Activated CD4-positive, alpha-beta T cell treated with anti-CD3 and anti-CD28 coated beads, Interleukin-2, Interleukin-4, amounts not matched to agents 100 ng/mL and 50 ng/mL, durations not matched to agents 16 hours and 8 hours (primary cell): ENCODE measurements around the gene GBA3.

Source experiments
- DNase-seq: peaks from one replicate; pipeline ENCODE4 v3.0.0-alpha.2; 2020; ENCODE audit warnings: low spot score

GBA3 gene

DNA sequence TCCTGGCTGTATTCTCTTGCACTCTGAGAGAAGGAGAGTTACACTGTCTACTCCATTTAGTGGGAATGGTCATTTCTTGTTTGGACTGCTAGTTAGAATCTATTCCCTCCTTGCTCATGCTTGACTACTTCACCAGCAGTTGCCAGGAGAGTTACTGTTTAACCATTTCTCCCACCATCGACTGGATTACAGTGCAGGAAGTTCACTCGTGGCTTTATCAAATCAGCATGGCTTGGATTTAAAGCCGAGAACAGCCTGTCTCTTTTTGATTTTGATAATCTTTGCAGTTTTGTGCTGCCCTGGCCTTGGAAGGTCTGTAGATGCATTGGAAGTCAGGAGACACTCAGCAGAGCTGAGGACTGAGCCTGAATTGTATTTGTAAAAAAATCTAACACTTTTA, 3.2 kb downstream of the GBA3 start:
- no peak for DNase-seq

DNA sequence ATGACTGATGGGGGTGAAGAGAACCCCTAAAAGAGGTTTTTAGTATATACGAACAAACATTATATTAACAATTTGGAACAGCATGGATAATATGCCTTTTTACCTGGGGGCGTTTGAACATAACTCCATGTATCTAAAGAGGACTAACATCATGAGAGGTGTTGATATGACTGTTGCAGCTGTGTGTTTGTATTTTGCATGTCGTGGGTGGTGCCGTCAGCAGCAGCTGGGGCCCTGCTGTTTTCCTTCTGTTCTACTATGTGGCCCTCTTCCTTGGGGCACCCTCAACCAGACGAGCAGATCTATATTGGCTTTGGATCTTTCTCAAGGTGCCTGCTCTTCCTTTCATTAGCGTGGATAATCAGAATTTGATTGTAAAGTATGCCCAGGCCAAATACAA, 11.2 kb downstream of the GBA3 start:
- DNase-seq: no peak

GRCh38 chr4:22707390-22707789, 14.7 kb downstream of the GBA3 start:
- peak; percentile 30 for DNase-seq

DNA sequence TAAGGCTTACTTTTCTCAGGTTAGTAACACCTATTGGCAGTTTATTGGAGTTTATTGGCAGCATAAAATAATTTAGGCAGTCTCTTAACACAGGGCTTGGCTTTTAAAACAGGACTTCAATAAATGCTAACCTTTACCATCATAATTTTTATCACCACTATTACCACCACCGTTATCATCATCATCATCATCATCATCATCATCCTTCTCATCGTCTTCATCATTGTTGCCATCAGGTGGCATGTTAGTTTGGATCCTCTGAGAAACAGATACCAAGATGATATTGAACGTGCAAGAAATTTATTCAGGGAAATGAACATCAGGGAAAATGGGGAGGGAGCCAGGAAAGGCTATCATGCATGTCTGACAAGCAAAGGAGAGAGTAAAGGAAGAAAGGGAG, 16.2 kb downstream of the GBA3 start:
- DNase-seq: no peak

GRCh38 chr4:22712105-22712504, 19.4 kb downstream of the GBA3 start:
- no peak for DNase-seq

GRCh38 chr4:22712529-22712928, 19.8 kb downstream of the GBA3 start:
- no peak for DNase-seq

DNA sequence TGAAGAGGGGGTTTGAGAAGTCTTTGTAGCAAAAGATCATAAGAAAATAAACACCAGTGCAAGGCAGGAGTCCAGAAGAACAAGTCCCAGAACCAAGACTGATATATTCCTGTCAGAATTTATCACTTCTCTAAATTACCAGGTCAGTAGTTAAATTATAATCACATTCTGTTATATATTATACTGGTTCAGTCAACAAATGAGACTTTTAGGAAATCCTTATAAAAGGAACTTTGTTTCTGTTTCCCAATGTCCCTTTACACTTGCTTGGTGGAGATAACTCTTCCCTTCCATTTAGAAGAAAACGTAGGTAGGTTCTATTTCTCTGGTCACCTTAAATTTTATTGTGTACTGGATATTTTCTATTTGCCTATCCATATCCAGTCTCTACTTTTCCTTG, 21.1 kb downstream of the GBA3 start:
- DNase-seq: no peak

- DNase-seq: no peak
Observed at GRCh38 chr4:22719218-22719617, 26.5 kb downstream of the GBA3 start.

DNA sequence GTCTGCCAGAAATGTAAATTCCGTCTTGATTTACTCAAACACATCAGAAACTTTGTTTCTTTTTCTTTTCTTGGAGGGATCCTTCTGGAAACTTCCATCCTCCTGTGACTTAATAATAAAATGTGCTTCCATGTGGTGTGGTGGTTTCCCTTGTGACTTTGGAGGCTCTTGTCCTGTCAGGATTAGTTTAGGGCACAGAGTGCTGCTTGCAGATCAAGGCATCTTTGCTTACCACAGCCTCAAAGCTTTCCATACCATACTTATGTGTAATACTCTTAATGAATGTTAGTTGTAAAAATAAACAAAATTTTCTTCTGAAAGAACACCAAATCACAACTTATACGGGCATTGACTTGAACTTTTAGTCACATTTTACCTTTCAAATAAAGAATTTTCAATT, 27.4 kb downstream of the GBA3 start:
- DNase-seq: no peak

- DNase-seq: no peak
Observed at GRCh38 chr4:22721204-22721603, 28.5 kb downstream of the GBA3 start.

DNA sequence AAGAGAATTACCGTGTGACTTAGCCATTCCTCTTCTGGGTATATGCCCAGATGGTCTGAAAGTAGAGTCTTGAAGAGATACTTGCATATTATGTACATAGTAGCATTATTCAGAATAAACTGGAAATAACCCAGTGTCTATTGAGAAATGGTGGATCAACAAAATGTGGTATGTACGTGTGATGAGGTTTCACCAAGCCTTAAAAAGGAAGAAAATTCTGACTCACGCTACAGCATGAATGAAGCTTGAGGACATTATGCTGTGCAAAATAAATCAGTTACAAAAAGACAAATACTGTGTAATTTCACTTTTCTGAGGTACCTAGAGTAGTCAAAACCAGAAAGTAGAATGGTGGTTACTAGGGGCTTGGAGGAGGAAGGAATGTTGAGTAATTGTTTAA, 37.3 kb downstream of the GBA3 start:
- DNase-seq: peak; percentile 15

DNA sequence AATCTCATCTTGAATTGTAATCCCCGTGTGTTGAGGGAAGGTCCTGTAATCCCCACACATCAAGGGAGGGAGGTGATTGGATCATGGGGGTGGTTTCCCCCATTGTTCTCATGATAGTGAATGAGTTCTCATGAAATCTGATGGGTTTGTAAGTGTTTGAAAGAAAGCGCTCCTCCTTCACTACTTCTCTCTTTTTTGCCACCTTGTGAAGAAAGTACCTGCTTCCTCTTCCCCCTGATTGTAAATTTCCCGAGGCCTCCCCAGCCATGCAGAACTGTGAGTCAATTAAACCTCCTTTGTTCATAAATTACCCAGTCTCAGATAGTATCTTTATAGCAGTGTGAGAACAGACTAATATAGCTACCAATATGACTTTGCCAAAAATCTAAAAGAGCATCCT, 41.1 kb downstream of the GBA3 start:
- no peak for DNase-seq

DNA sequence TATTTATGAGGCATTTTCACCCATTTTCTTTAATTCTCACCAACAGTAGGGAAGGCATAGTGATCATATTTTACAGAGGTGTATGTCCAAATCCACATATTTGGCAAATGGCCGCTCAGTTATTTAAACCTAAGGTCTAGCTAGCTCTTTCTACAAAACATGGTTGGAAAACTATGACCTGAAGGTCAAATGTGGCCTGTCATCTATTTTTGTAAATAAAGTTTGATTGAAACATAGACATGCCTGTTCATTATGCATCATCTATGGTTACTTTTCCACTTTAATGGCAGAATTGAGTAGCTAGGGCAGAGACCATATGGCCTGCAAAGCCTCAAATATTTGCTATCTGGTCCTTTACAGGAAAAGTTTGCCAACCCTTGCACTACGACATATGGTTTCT, 44.2 kb downstream of the GBA3 start:
- no peak for DNase-seq

DNA sequence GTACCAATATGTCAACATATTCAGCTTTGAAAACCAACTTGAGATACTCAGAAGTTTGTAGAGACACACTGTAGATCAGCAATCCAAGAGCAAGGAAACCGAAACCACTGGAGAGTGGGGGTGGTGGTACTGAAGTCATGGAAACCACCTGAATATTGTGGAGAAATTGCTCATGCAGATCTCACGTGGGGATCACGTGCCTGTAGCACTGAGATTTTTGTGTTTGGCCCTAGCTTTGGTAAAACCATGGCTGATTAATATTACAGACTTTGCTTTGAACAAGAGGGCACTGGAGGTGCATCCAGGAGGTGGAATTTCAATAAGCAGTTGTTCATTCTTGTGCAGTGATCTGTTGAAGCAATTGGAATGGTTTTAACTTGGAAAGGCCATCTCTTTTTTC, 47.2 kb downstream of the GBA3 start:
- no peak for DNase-seq

- DNase-seq: no peak
Observed at GRCh38 chr4:22741744-22742143, 49.0 kb downstream of the GBA3 start.

DNA sequence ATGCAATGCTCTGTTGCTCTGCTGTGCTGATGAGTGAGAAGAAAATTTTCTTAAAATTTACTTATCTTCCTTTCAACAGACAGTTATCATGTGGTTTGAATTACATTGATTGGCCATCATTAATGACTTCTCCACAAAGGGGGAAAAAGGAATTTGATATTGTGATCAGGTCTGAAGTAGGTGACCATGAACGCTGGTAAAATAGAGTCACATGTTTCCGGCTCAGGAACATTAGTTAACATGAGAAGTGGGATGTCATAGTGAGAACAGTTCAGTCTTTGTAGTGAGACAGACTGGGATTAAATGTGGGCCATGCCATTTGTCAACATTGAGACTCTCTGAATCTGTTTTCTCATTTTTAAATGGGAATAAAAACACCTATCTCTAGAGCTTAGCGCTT, 50.6 kb downstream of the GBA3 start:
- DNase-seq: no peak

DNA sequence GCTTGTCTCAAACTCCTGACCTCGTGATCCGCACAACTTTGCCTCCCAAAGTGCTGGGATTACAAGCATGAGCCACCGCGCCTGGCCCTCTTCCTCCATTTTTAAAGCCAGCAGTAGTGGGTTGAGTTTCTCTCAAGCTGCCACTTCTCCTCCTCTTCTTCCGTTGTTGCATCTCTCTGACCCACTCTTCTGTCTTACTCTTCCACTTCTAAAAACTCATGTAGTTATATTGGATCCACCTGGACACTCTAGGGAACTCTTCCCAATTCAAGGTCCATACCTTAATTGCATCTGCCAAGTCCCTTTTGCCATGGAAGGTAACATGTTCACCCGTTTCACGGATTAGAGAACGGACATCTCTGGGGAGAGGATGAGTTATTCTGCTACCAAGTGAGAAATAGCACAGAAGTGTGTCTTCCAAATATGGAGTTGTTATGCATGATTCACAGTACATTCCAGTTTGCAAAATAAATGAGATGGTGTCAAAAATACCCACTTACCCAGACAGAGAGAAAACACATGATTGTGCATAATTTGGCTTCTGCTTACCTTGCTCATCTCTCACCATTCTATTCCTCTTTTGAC, 51.8 kb downstream of the GBA3 start:
- no peak for DNase-seq

- DNase-seq: no peak
Observed at GRCh38 chr4:22745234-22745633, 52.5 kb downstream of the GBA3 start.

- no peak for DNase-seq
Observed at GRCh38 chr4:22754116-22754515, 61.4 kb downstream of the GBA3 start.

DNA sequence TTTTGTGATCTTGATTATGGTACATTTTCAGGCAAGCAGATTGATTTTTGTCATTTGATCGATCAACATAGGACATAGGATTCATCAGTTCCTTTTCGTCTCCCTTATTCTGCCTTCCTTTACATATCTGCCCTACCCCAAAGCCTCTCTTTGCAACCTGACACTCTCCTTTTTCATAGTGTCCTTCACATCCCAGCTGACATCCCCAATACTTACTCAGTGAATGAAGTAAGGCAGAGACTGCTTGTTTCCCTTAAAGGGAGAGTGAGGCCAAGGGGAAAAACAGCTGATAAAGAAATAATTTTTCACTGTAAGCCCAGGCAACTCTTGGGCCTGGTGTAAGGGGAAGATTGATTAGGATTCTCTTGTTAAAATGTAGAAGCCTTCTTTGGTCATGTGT, 69.8 kb downstream of the GBA3 start:
- no peak for DNase-seq

GRCh38 chr4:22764183-22764582, 71.4 kb downstream of the GBA3 start:
- DNase-seq: no peak

- DNase-seq: no peak
Observed at GRCh38 chr4:22766068-22766467, 73.3 kb downstream of the GBA3 start.

- DNase-seq: no peak
Observed at GRCh38 chr4:22778547-22779163, 85.9 kb downstream of the GBA3 start.

- DNase-seq: no peak
Observed at GRCh38 chr4:22780317-22780716, 87.6 kb downstream of the GBA3 start.

- DNase-seq: no peak
Observed at GRCh38 chr4:22780797-22781196, 88.1 kb downstream of the GBA3 start.
